Astrocyte of the cerebellum (primary cell): ENCODE measurements around the gene SMPX.

Experiments used
- DNase-seq: peaks from one replicate; pipeline ENCODE4 v3.0.0-alpha.2; 2011; ENCODE audit warnings: low read depth
- H3K4me3 ChIP-seq: 2 replicates; pipeline ENCODE4 v1.5.1; 2011; ENCODE audit warnings: mild to moderate bottlenecking, low read depth, low read length, moderate library complexity
- CTCF ChIP-seq: IDR thresholded peaks from 2 replicates; pipeline ENCODE4 v1.5.1; 2012; ENCODE audit warnings: low read length, low read depth, moderate library complexity, mild to moderate bottlenecking; ENCODE audit errors: missing control alignments
- in situ Hi-C: cut with HindIII; loops from 2 replicates; pipeline ENCODE4 v1.10.0; 2017; ENCODE audit warnings: low sequenced_read_pairs

The SMPX gene

GRCh38 chrX:21757960-21758359 is at the start of gene SMPX:
Gene SMPX (minus strand): TSS chrX:21758116. CDS start chrX:21754290, 3,826 bp downstream.
- TF ChIP-seq CTCF: no peak

DNA sequence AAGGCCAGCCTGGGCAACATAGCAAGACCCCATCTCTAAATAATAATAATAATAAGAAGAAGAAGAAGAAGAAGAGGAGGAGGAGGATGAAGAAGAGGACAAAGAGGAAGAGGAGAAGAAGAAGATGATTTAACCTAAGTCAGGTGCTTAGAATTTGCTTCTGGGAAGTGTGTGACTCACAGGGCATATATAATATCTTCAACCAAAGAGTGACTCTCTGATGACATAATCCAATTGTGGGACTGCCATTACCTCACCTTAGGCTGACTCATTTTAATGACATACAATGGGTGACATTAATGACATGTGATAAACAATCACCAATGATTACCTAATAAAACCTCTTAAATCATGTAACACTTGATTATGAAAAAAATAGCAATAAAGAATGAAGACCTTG is 48.8 kb upstream of the SMPX start:
- no peak for DNase-seq
- no peak for TF ChIP-seq CTCF
- in situ Hi-C loops: no loop called here
- no peak overlapping the region for H3K4me3 ChIP-seq

More at GRCh38 chrX:21757960-21758359, at the start of gene SMPX:
- H3K4me3 ChIP-seq: no peak within 1 kb of the TSS
- in situ Hi-C loops: no loop called here
- DNase-seq: no peak

GRCh38 chrX:21802839-21803238 is 44.9 kb upstream of the SMPX start:
- no peak for DNase-seq
- no peak for TF ChIP-seq CTCF
- H3K4me3 ChIP-seq: no peak overlapping the region
- in situ Hi-C loops: no loop called here

DNA sequence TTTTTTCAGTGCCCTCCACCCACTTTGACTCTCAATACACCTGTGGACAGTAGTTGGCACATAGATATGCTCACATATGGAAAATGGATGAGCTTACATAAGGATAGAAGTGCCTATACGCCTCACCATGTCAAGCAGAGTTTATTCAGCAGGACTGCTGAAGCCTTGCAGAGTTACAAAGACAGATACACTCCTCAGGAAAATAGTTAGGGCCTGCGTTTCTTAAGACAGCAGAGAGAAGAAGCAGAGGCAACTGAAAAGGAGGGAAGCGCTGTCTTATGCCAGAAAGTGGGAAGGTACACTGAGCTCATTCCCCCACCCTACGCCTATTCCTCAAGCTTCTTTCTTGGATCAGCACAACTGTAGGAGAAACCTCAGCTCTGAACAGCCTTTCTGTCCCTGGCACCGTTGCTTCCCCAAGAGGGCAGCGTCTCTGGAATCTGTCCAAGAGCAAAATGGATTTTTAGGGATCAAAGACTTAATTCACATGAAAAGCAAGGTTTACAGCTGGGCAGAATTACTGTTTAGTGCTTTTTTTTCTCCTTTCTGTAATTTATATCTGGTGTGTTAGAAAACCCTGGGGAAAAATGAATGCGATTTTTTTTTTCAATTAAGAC is 44.2 kb upstream of the SMPX start:
- H3K4me3 ChIP-seq: no peak overlapping the region
- no peak for TF ChIP-seq CTCF
- DNase-seq: no peak
- in situ Hi-C loops: no loop called here

DNA sequence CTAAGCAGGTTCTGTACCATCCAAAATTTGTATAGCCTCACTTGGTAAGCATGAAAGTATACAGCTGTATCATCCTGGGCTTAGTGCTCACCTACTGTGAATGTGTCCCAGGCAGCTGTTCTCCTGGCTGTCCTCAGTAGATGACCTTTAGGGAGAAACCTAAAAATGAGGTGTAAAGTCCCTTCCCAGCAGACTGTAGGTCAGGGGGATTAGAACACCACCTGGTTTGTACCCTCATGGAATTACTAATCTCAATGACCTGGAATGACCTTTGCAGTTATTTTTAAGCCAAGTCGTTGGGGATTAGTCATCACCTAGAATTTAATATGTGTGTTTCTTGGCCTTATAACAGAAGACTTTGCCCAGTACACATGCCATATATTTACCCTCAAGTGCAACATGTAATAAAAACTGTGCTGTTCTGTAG is 42.4 kb upstream of the SMPX start:
- peak; percentile 18 for DNase-seq
- in situ Hi-C loops: no loop called here
- H3K4me3 ChIP-seq: no peak overlapping the region
- TF ChIP-seq CTCF: no peak

- H3K4me3 ChIP-seq: no peak overlapping the region
- DNase-seq: no peak
- TF ChIP-seq CTCF: no peak
- in situ Hi-C loops: no loop called here
Measured at GRCh38 chrX:21799767-21800166, 41.9 kb upstream of the SMPX start.
